Tibial nerve (tissue), 3 donors: Measurements from ENCODE around the gene PRKCE.

ENCODE experiments used
- CTCF ChIP-seq, 5 experiments: fragments of 200-600 bp in 3 of 5; fragments of 450-650 bp in 2 of 5; sonication (generic) in 3 of 5; IDR thresholded peaks; one replicate each; pipeline ENCODE4 v1.5.1; 2016 to 2019; ENCODE audit warnings: antibody characterized with exemption in 5 of 5, mild to moderate bottlenecking in 3 of 5, moderate library complexity in 2 of 5
- POLR2A ChIP-seq, 2 donors: fragments of 450-650 bp; IDR thresholded peaks; one replicate each; pipeline ENCODE4 v1.6.1; 2017; ENCODE audit warnings: antibody characterized with exemption in 2 of 2, mild to moderate bottlenecking in 2 of 2, moderate library complexity in 2 of 2

GRCh38 chr2:45938649-45939511 is 287.4 kb downstream of the PRKCE start:
- TF ChIP-seq CTCF (IDR thresholded peaks at IDR 0.05) (no peak), POLR2A (IDR thresholded peaks at IDR 0.05) (no peak)
